Activated naive CD8-positive, alpha-beta T cell treated with anti-CD3 and anti-CD28 coated beads, Interleukin-2, amount 10 ng/mL, durations not matched to agents 7 days and 5 days (primary cell): Measurements from ENCODE around the gene THADA. TPM values are rescaled to one million over a fixed set of nuclear protein-coding genes. Genes with fewer than 3 reads are reported as not detected.

Experiments used
- ATAC-seq: fragments of 150-1000 bp; cut with Tn5 transposase; one replicate; pipeline ENCODE4 v1.10.0; 2021; ENCODE audit warnings: low read depth, moderate library complexity
- POLR2A ChIA-PET: fragments of 350-600 bp; sonication (Branson Sonifier 250); formaldehyde crosslinking; loops from one replicate; lab custom pipeline; 2021; ENCODE audit warnings: antibody characterized with exemption; lab: Charles Lee
- DNase-seq: peaks from one replicate; pipeline ENCODE4 v3.0.0; 2021
- H3K27ac Mint-ChIP-seq: one replicate; pipeline ENCODE4 v1.8.0; 2022; ENCODE audit warnings: mild to moderate bottlenecking, mixed read lengths
- H3K27me3 Mint-ChIP-seq: one replicate; pipeline ENCODE4 v1.8.0; 2022; ENCODE audit warnings: mild to moderate bottlenecking, moderate library complexity, mixed read lengths
- H3K36me3 Mint-ChIP-seq: one replicate; pipeline ENCODE4 v1.8.0; 2021; ENCODE audit warnings: mild to moderate bottlenecking, mixed read lengths
- H3K4me1 Mint-ChIP-seq: one replicate; pipeline ENCODE4 v1.8.0; 2021; ENCODE audit warnings: mixed read lengths
- H3K4me3 Mint-ChIP-seq: one replicate; pipeline ENCODE4 v1.8.0; 2022; ENCODE audit warnings: mild to moderate bottlenecking, moderate library complexity, mixed read lengths
- H3K9me3 Mint-ChIP-seq: one replicate; pipeline ENCODE4 v1.8.0; 2021; ENCODE audit warnings: mixed read lengths
- total RNA-seq, 2 experiments: library from RNA; stranded (reverse); gene quantifications; one replicate each; pipeline ENCODE4 v1.2.3, GENCODE V29; 2021

THADA gene
- total RNA-seq, 2 experiments from 2014 or later = 30.5 to 30.8 TPM

DNA sequence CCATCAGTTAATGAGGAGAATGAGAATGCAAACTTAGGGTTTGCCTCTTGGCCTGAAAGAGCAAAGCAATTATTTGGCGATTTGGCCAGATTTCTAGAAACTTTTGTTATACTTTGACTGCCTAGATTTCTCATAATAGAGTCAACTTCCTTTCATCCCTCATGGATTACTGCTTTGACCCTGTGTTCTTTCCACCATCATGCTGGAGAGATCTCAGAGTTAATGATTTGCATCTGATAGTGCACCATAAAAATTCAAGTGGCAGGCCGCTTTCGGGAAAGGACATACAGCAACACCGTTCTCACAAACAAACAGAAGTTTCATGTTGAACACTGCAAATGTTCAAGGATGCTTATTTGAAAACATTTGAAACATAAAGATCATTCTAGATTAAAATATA, 225.7 kb downstream of the THADA start:
- ATAC-seq = no peak
- no peak overlapping the region for H3K27ac Mint-ChIP-seq
- POLR2A ChIA-PET = no interaction called here
- H3K36me3 Mint-ChIP-seq = peaks cover 10% of the 10 kb centered on the region
- H3K4me1 Mint-ChIP-seq = peaks cover 6% of the 10 kb centered on the region
- H3K27me3 Mint-ChIP-seq = no peaks in the 10 kb centered on the region
- H3K9me3 Mint-ChIP-seq = peaks cover 1% of the 10 kb centered on the region
- DNase-seq = no peak
- no peak overlapping the region for H3K4me3 Mint-ChIP-seq

DNA sequence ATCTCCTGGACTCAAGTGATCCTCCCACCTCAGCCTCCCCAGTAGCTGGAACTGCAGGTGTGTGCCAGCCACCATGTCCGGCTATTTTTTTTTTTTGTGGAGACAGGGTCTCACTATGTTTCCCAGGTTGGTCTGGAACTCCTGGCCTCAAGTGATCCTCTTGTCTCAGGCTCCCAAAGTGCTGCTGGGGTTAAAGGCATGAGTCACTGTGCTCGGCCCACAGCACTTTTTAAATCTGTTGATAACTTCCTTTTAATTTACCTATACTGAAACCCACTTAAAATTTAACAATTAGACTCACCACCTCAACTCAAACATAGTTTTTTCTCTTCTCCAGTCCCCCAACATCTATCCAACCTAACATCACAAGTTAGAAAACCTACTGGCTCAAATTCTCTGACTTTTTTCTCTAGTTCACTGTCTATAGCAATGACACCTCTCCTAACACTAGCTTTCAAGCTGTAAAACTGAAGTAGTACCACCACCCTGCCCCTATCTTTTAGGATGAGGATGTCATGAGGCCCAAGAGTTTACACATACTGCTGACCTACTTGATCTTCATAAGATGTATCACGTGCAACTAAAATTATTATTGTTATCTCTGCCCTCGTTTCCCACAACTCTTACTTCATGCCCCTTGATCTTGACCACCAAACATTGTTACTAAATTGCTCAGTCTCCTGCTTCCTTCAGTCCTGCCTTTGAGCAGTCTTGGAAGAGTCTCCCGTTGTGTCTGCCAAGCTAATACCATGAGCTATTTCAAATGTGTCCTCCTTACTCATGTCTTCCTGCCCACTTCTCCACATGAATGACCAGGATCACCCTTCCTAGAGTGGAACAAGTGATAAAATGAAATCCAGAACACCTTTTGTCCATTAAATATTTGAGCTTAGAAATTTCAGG, 227.1 kb downstream of the THADA start:
- Mint-ChIP-seq H3K4me1 (peaks cover 6% of the 10 kb centered on the region), H3K27me3 (no peaks in the 10 kb centered on the region), H3K27ac (no peak overlapping the region), H3K9me3 (peaks cover 3% of the 10 kb centered on the region), H3K36me3 (peaks cover 13% of the 10 kb centered on the region), H3K4me3 (no peak overlapping the region)
- POLR2A ChIA-PET = no interaction called here
- DNase-seq = no peak
- no peak for ATAC-seq

GRCh38 chr2:43367012-43367782, 228.6 kb downstream of the THADA start:
- peaks cover 3% of the 10 kb centered on the region for H3K9me3 Mint-ChIP-seq
- peaks cover 15% of the 10 kb centered on the region for H3K36me3 Mint-ChIP-seq
- H3K4me1 Mint-ChIP-seq = peaks cover 5% of the 10 kb centered on the region
- H3K27ac Mint-ChIP-seq = no peak overlapping the region
- ATAC-seq (no peak), DNase-seq (no peak)
- no peak overlapping the region for H3K4me3 Mint-ChIP-seq
- no peaks in the 10 kb centered on the region for H3K27me3 Mint-ChIP-seq
- POLR2A ChIA-PET = no interaction called here

DNA sequence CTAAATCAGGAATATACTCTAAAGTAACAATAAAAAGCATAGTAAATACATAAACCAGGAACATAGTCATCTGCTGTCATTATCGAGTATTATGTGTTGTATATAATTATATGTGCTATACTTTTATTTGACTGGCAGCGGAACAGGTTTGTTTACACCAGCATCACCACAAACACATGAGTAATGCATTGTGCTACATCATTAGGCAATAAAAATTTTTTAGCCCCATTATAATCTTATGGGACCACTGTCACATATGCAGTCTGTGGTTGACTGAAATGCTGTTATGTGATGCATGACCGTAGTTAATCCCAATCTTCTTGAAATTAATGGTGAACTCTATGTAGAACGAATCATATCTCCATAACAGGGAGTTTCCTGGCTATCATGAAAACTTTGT, 232.7 kb downstream of the THADA start:
- Mint-ChIP-seq H3K27ac (no peak overlapping the region), H3K36me3 (peaks cover 13% of the 10 kb centered on the region), H3K27me3 (no peaks in the 10 kb centered on the region), H3K9me3 (peaks cover 3% of the 10 kb centered on the region), H3K4me3 (no peak overlapping the region), H3K4me1 (peaks cover 3% of the 10 kb centered on the region)
- DNase-seq = no peak
- POLR2A ChIA-PET = no interaction called here
- ATAC-seq = no peak

- POLR2A ChIA-PET = no interaction called here
- no peaks in the 10 kb centered on the region for H3K27me3 Mint-ChIP-seq
- H3K27ac Mint-ChIP-seq = no peak overlapping the region
- no peak for ATAC-seq
- H3K4me3 Mint-ChIP-seq = no peak overlapping the region
- H3K9me3 Mint-ChIP-seq = peaks cover 2% of the 10 kb centered on the region
- DNase-seq = no peak
- peaks cover 2% of the 10 kb centered on the region for H3K4me1 Mint-ChIP-seq
- peaks cover 10% of the 10 kb centered on the region for H3K36me3 Mint-ChIP-seq
Observed at GRCh38 chr2:43361286-43361685, 234.6 kb downstream of the THADA start.

- ATAC-seq (no peak), DNase-seq (no peak)
- no peak overlapping the region for H3K4me3 Mint-ChIP-seq
- peaks cover 4% of the 10 kb centered on the region for H3K9me3 Mint-ChIP-seq
- H3K36me3 Mint-ChIP-seq = peaks cover 12% of the 10 kb centered on the region
- H3K4me1 Mint-ChIP-seq = peaks cover 1% of the 10 kb centered on the region
- H3K27ac Mint-ChIP-seq = no peak overlapping the region
- POLR2A ChIA-PET = no interaction called here
- H3K27me3 Mint-ChIP-seq = no peaks in the 10 kb centered on the region
Observed at GRCh38 chr2:43360137-43360536, 235.7 kb downstream of the THADA start.

DNA sequence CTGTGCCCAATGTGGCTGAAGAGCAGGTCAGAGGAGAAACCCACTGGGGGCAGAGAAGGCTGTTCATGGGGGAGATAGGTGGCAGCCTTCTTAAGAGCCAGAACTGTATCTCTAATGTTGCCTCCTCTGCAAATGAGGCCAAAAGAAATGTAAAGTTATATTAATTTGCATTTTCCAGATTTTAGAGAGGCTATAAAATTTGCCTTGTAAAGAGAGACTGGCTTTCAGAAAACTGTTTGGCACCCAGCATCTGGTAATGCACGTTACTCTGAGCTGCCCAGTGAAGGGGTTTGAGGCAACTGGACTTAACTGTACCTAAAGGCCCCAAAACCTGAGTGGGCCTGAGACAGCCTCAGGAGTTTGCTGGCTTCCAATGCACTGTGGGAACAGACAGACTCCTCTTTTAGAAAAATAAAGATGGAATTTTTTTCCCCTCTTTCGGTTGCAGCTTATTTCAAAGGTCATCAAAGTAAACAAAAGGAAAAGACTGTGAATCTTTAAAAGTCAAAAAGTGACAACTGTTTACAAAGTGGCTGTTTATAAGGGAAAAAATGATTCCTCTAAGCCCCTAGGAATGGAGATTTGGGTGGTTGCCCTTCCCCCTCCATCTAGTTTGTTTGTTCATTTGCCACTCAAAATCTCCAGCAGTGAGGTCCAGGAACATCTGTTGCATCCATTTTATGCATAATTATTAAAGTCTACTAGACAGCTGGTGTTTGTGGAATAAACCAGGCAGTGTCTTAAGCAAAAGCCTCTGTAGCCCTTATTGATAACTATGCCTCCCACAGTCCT, 237.2 kb downstream of the THADA start:
- Mint-ChIP-seq H3K4me3 (no peak overlapping the region), H3K27ac (no peak overlapping the region), H3K36me3 (peaks cover 12% of the 10 kb centered on the region), H3K27me3 (no peaks in the 10 kb centered on the region), H3K4me1 (peaks cover 1% of the 10 kb centered on the region), H3K9me3 (peaks cover 2% of the 10 kb centered on the region)
- ATAC-seq (no peak), DNase-seq (no peak)
- POLR2A ChIA-PET = no interaction called here

DNA sequence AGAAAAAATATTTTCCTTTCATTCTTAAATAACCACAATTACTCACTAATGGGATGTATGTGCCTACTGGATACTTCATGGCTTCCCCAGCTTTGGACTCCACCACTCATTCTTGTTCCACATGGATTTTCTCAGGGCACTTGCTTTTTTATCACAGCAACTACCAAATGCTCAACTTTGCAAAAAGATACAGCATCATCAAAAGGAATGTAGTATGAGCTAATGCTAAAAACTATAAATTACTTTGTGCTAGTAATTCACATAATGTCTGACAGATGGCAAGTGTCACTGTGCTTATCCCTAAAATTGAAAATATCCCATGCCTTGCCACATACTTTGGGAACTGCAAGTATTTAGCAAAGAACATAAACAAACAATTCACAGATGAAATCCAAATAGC, 239.1 kb downstream of the THADA start:
- Mint-ChIP-seq H3K4me3 (no peak overlapping the region), H3K27me3 (no peaks in the 10 kb centered on the region), H3K36me3 (peaks cover 8% of the 10 kb centered on the region), H3K4me1 (peaks cover 1% of the 10 kb centered on the region), H3K27ac (no peak overlapping the region), H3K9me3 (peaks cover 2% of the 10 kb centered on the region)
- POLR2A ChIA-PET = no interaction called here
- ATAC-seq = no peak
- DNase-seq = no peak

GRCh38 chr2:43355399-43355798, 240.4 kb downstream of the THADA start:
- H3K9me3 Mint-ChIP-seq = peaks cover 2% of the 10 kb centered on the region
- H3K27ac Mint-ChIP-seq = no peak overlapping the region
- DNase-seq = no peak
- POLR2A ChIA-PET = no interaction called here
- no peak for ATAC-seq
- peaks cover 1% of the 10 kb centered on the region for H3K4me1 Mint-ChIP-seq
- no peak overlapping the region for H3K4me3 Mint-ChIP-seq
- H3K36me3 Mint-ChIP-seq = peaks cover 6% of the 10 kb centered on the region
- no peaks in the 10 kb centered on the region for H3K27me3 Mint-ChIP-seq

DNA sequence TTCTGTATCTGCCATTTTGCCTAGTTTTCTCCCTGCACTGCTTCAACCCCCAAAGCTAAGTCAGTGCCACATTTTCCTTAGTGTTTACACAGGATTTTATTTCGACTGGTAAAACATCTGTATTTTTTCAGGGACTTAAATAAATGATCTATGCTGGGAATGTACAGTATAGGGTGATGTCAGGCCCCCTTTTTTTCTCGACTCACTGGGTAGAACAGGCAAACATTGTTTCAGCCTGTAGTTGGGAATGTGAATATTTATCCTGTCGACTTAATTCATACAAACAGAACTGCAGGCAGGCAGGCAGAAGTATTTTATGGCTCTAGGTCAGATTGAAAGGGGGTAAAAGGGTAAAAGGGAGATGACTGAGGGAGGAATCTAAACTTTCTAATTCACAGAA, 245.9 kb downstream of the THADA start:
- H3K27me3 Mint-ChIP-seq = no peaks in the 10 kb centered on the region

GRCh38 chr2:43348908-43349661, 246.8 kb downstream of the THADA start:
- Mint-ChIP-seq H3K27ac (no peak overlapping the region), H3K36me3 (peaks cover 1% of the 10 kb centered on the region), H3K9me3 (no peaks in the 10 kb centered on the region), H3K4me3 (no peak overlapping the region), H3K4me1 (no peaks in the 10 kb centered on the region), H3K27me3 (no peaks in the 10 kb centered on the region)
- DNase-seq = no peak
- POLR2A ChIA-PET = no interaction called here
- ATAC-seq = no peak

More for the DNA sequence above, 245.9 kb downstream of the THADA start:
- POLR2A ChIA-PET = no interaction called here
- H3K4me1 Mint-ChIP-seq = no peaks in the 10 kb centered on the region
- no peak for DNase-seq
- H3K4me3 Mint-ChIP-seq = no peak overlapping the region
- no peak for ATAC-seq
- H3K27ac Mint-ChIP-seq = no peak overlapping the region
- peaks cover 4% of the 10 kb centered on the region for H3K36me3 Mint-ChIP-seq
- H3K9me3 Mint-ChIP-seq = no peaks in the 10 kb centered on the region

- H3K27ac Mint-ChIP-seq = no peak overlapping the region
- POLR2A ChIA-PET = no interaction called here
- ATAC-seq = no peak
- no peaks in the 10 kb centered on the region for H3K4me1 Mint-ChIP-seq
- H3K9me3 Mint-ChIP-seq = no peaks in the 10 kb centered on the region
- H3K4me3 Mint-ChIP-seq = no peak overlapping the region
- H3K36me3 Mint-ChIP-seq = peaks cover 1% of the 10 kb centered on the region
- DNase-seq = no peak
- no peaks in the 10 kb centered on the region for H3K27me3 Mint-ChIP-seq
Observed at GRCh38 chr2:43347746-43348145, 248.1 kb downstream of the THADA start.
